Measurements from ENCODE around the gene MFNG.

The MFNG gene

GRCh38 chr22:37492428-37493344 lies 6.5 kb upstream of the MFNG start:
- DNase-seq, result peak; percentile 31

GRCh38 chr22:37491559-37492427 lies 5.6 kb upstream of the MFNG start:
- no peak for DNase-seq

- no peak for DNase-seq
These were observed 4.9 kb upstream of the MFNG start for GRCh38 chr22:37491106-37491505.

- DNase-seq, result no peak
These were observed 3.8 kb upstream of the MFNG start for GRCh38 chr22:37489983-37490382.

GRCh38 chr22:37488337-37489135 lies 2.4 kb upstream of the MFNG start:
- DNase-seq, result no peak

GRCh38 chr22:37487571-37487970 lies 1.4 kb upstream of the MFNG start:
- DNase-seq, result no peak

- DNase-seq, result no peak
These were observed 945 bp upstream of the MFNG start for GRCh38 chr22:37487129-37487528.

GRCh38 chr22:37485395-37486223 lies 575 bp downstream of the MFNG start:
- no peak for DNase-seq

- DNase-seq, result peak; percentile 63
These were observed 1.4 kb downstream of the MFNG start for GRCh38 chr22:37484480-37485394.

- no peak for DNase-seq
These were observed 3.1 kb downstream of the MFNG start for GRCh38 chr22:37483050-37483449.

GRCh38 chr22:37482244-37482643 lies 3.9 kb downstream of the MFNG start:
- no peak for DNase-seq

GRCh38 chr22:37481347-37481907 lies 4.8 kb downstream of the MFNG start:
- no peak for DNase-seq

- DNase-seq, result no peak
These were observed 5.5 kb downstream of the MFNG start for GRCh38 chr22:37480387-37481346.

GRCh38 chr22:37479196-37479595 lies 7.0 kb downstream of the MFNG start:
- no peak for DNase-seq

GRCh38 chr22:37476389-37477329 lies 9.5 kb downstream of the MFNG start:
- DNase-seq, result no peak

GRCh38 chr22:37474447-37475090 lies 11.6 kb downstream of the MFNG start:
- no peak for DNase-seq

- no peak for DNase-seq
These were observed 12.7 kb downstream of the MFNG start for GRCh38 chr22:37473437-37473946.

Data from T-helper 9 cell (primary cell).